Gastrocnemius medialis (tissue), 4 donors: Measurements from ENCODE around the gene ITIH5. TPM values are rescaled to one million over a fixed set of nuclear protein-coding genes. Genes with fewer than 3 reads are reported as not detected.
"Not testable (repeated sequence)": the region's sequence is repeated elsewhere in the genome, so short reads cannot be mapped to it uniquely, and the experiment has no call there.

ENCODE experiments used
- ATAC-seq, 2 donors: fragments of 150-250 bp; one replicate each; pipeline ENCODE4 v1.9.1; 2016
- DNase-seq, 2 donors: peaks; one replicate each; pipeline ENCODE4 v3.0.0-alpha.2; 2019
- H3K27ac ChIP-seq, 4 donors: fragments of 200-600 bp; sonication (generic); 1 replicate in 1 of 4; 2 replicates in 3 of 4; pipeline ENCODE4 v1.5.1; 2016 to 2018; ENCODE audit warnings: mild to moderate bottlenecking in 2 of 4, moderate library complexity in 1 of 4
- H3K27me3 ChIP-seq, 3 donors: fragments of 200-600 bp; sonication (generic) in 2 of 3; 1 replicate in 1 of 3; 2 replicates in 2 of 3; pipeline versions ENCODE4 v1.5.1 to v1.6.0; 2016 to 2019; ENCODE audit warnings: mild to moderate bottlenecking in 1 of 3, moderate library complexity in 1 of 3
- H3K36me3 ChIP-seq, 2 donors: fragments of 200-600 bp; sonication (generic) in 1 of 2; one replicate each; pipeline ENCODE4 v1.5.1; 2017 to 2018
- H3K4me1 ChIP-seq, 2 donors: fragments of 200-600 bp; sonication (generic) in 1 of 2; one replicate each; pipeline ENCODE4 v1.5.1; 2016 to 2017; ENCODE audit warnings: mild to moderate bottlenecking in 2 of 2
- H3K4me3 ChIP-seq, 4 donors: fragments of 200-600 bp; sonication (generic) in 3 of 4; 1 replicate in 1 of 4; 2 replicates in 3 of 4; pipeline ENCODE4 v1.5.1; 2016 to 2019; ENCODE audit warnings: mild to moderate bottlenecking in 2 of 4
- H3K9me3 ChIP-seq, 3 donors: fragments of 200-600 bp; sonication (generic) in 2 of 3; 1 replicate in 1 of 3; 2 replicates in 2 of 3; pipeline ENCODE4 v1.5.1; 2016 to 2019
- CTCF ChIP-seq, 5 experiments: fragments of 450-650 bp in 3 of 5; fragments of 200-600 bp in 2 of 5; sonication (generic) in 2 of 5; IDR thresholded peaks in 4 of 5; conservative IDR thresholded peaks in 1 of 5; 1 replicate in 4 of 5; 2 replicates in 1 of 5; pipeline ENCODE4 v1.5.1; 2016 to 2019; ENCODE audit warnings: antibody characterized with exemption in 5 of 5, mild to moderate bottlenecking in 3 of 5, moderate library complexity in 3 of 5
- POLR2A ChIP-seq, 2 donors: fragments of 450-650 bp; IDR thresholded peaks; one replicate each; pipeline ENCODE4 v1.6.1; 2017; ENCODE audit warnings: antibody characterized with exemption in 2 of 2, mild to moderate bottlenecking in 2 of 2, moderate library complexity in 2 of 2
- in situ Hi-C, 4 donors: fragments of 200-750 bp; cut with MboI; loops; one replicate each; pipeline versions ENCODE4 v1.15.0 to v1.8.0; 2017; ENCODE audit warnings: low sequenced_read_pairs in 4 of 4
- intact Hi-C: fragments of 100-400 bp; cut with DNase I; formaldehyde crosslinking; loops from one replicate; pipeline ENCODE4 v1.15.1; 2023; ENCODE audit warnings: low total_unique reads
- total RNA-seq, 4 donors: library from RNA; depleted of rRNA; stranded (reverse); fragments of >200 nt; gene quantifications; one replicate each; pipeline versions ENCODE4 v1.1.0 to v1.2.3, GENCODE V29; 2016

The ITIH5 gene
- total RNA-seq, 4 donors from 2014 or later: 3.9 to 14.0 (median 6.9) TPM

- no peak for ATAC-seq
- intact Hi-C loops (no loop called here), in situ Hi-C loops (no loop called here)
- Histone ChIP-seq H3K9me3 (no peaks in the 10 kb centered on the region), H3K27ac (no peak overlapping the region), H3K36me3 (no peaks in the 10 kb centered on the region), H3K4me1 (peaks cover 0 to 7% of the 10 kb centered on the region in 2 donors), H3K27me3 (peaks cover 0 to 3% (median 0%) of the 10 kb centered on the region in 3 donors), H3K4me3 (no peak overlapping the region)
- no peak for DNase-seq
- TF ChIP-seq CTCF (IDR thresholded peaks at IDR 0.05 in 4 of 5, conservative IDR thresholded peaks at IDR 0.05 in 1 of 5) (no peak), POLR2A (IDR thresholded peaks at IDR 0.05) (no peak)
Observed at GRCh38 chr10:7700577-7701125, 33.9 kb upstream of the ITIH5 start.

GRCh38 chr10:7697426-7697825 lies 30.7 kb upstream of the ITIH5 start:
- ATAC-seq: no peak
- Histone ChIP-seq H3K36me3 (no peaks in the 10 kb centered on the region), H3K4me3 (no peak overlapping the region), H3K27me3 (no peaks in the 10 kb centered on the region), H3K4me1 (peaks cover 0 to 7% of the 10 kb centered on the region in 2 donors), H3K27ac (no peak overlapping the region), H3K9me3 (no peaks in the 10 kb centered on the region)
- in situ Hi-C loops: no loop called here
- TF ChIP-seq CTCF (IDR thresholded peaks at IDR 0.05 in 4 of 5, conservative IDR thresholded peaks at IDR 0.05 in 1 of 5) (no peak), POLR2A (IDR thresholded peaks at IDR 0.05) (no peak)
- no peak for DNase-seq
- intact Hi-C loops: no loop called here

- peaks cover 0 to 7% of the 10 kb centered on the region in 2 donors for H3K4me1 ChIP-seq
- DNase-seq (no peak), ATAC-seq (no peak)
- in situ Hi-C loops: no loop called here
- H3K9me3 ChIP-seq: no peaks in the 10 kb centered on the region
- H3K4me3 ChIP-seq: no peak overlapping the region
- intact Hi-C loops: no loop called here
- H3K27me3 ChIP-seq: no peaks in the 10 kb centered on the region
- TF ChIP-seq CTCF (IDR thresholded peaks at IDR 0.05 in 4 of 5, conservative IDR thresholded peaks at IDR 0.05 in 1 of 5) (no peak), POLR2A (IDR thresholded peaks at IDR 0.05) (no peak)
- no peaks in the 10 kb centered on the region for H3K36me3 ChIP-seq
- H3K27ac ChIP-seq: no peak overlapping the region
Observed at GRCh38 chr10:7696545-7696944, 29.8 kb upstream of the ITIH5 start.

- H3K4me1 ChIP-seq, H3K27me3 ChIP-seq, H3K27ac ChIP-seq, H3K36me3 ChIP-seq, in situ Hi-C loops, H3K4me3 ChIP-seq, DNase-seq, H3K9me3 ChIP-seq, ATAC-seq, intact Hi-C loops: not testable (repeated sequence)
Observed at GRCh38 chr10:7693194-7693593, 26.4 kb upstream of the ITIH5 start.

GRCh38 chr10:7692368-7692767 lies 25.6 kb upstream of the ITIH5 start:
- H3K4me1 ChIP-seq, H3K36me3 ChIP-seq, H3K27ac ChIP-seq, DNase-seq, ATAC-seq, in situ Hi-C loops, H3K9me3 ChIP-seq, intact Hi-C loops, H3K4me3 ChIP-seq, H3K27me3 ChIP-seq: not testable (repeated sequence)

- H3K27me3 ChIP-seq: not testable (repeated sequence)
Observed at GRCh38 chr10:7690885-7691597, 24.3 kb upstream of the ITIH5 start.

More at GRCh38 chr10:7690885-7691597, 24.3 kb upstream of the ITIH5 start:
- H3K36me3 ChIP-seq, intact Hi-C loops, H3K9me3 ChIP-seq, in situ Hi-C loops, H3K4me3 ChIP-seq, H3K4me1 ChIP-seq, H3K27ac ChIP-seq, ATAC-seq, DNase-seq: not testable (repeated sequence)
